Measurements from ENCODE around the gene ASAP3. TPM values are rescaled to one million over a fixed set of nuclear protein-coding genes. Genes with fewer than 3 reads are reported as not detected.
A peak's percentile ranks its signal among the peaks of the same experiment; 100 is the strongest.

The ASAP3 gene
- total RNA-seq: 10.0 TPM

GRCh38 chr1:23483321-23484252 is at the start of gene ASAP3:
TSS of gene ASAP3 (minus strand) at chr1:23484179. CDS start at chr1:23484133, 46 bp downstream.
- DNase-seq: no peak

GRCh38 chr1:23533246-23534023 is 49.5 kb upstream of the ASAP3 start:
- no peak for DNase-seq

GRCh38 chr1:23531562-23532094 is 47.6 kb upstream of the ASAP3 start:
- no peak for DNase-seq

GRCh38 chr1:23530747-23531561 is 47.0 kb upstream of the ASAP3 start, which contains the start of gene E2F2:
TSS of gene E2F2 (minus strand) at chr1:23531233. CDS start at chr1:23530793, 440 bp downstream.
- peak; percentile 77 for DNase-seq

- no peak for DNase-seq
These were observed 46.2 kb upstream of the ASAP3 start for GRCh38 chr1:23530087-23530746.

- no peak for DNase-seq
These were observed 45.4 kb upstream of the ASAP3 start for GRCh38 chr1:23529146-23530086.

GRCh38 chr1:23528250-23528978 is 44.4 kb upstream of the ASAP3 start:
- no peak for DNase-seq

GRCh38 chr1:23527900-23528249 is 43.9 kb upstream of the ASAP3 start:
- no peak for DNase-seq

- no peak for DNase-seq
These were observed 43.4 kb upstream of the ASAP3 start for GRCh38 chr1:23527366-23527765.

GRCh38 chr1:23526329-23527041 is 42.5 kb upstream of the ASAP3 start:
- no peak for DNase-seq

GRCh38 chr1:23525558-23526250 is 41.7 kb upstream of the ASAP3 start:
- DNase-seq: no peak

- DNase-seq: no peak
These were observed 40.9 kb upstream of the ASAP3 start for GRCh38 chr1:23524716-23525401.

- DNase-seq: no peak
These were observed 40.2 kb upstream of the ASAP3 start for GRCh38 chr1:23524163-23524562.

- no peak for DNase-seq
These were observed 38.4 kb upstream of the ASAP3 start for GRCh38 chr1:23522244-23522982.

GRCh38 chr1:23521588-23521987 is 37.6 kb upstream of the ASAP3 start:
- no peak for DNase-seq

GRCh38 chr1:23517581-23517980 is 33.6 kb upstream of the ASAP3 start:
- no peak for DNase-seq

GRCh38 chr1:23515905-23516304 is 31.9 kb upstream of the ASAP3 start:
- no peak for DNase-seq
